Cardiac septum (tissue), 1 donor: ENCODE results near the gene MRPS18B. TPM values are rescaled to one million over a fixed set of nuclear protein-coding genes. Genes with fewer than 3 reads are reported as not detected.
"Not testable (repeated sequence)": the region's sequence is repeated elsewhere in the genome, so short reads cannot be mapped to it uniquely, and the experiment has no call there.

Experiments
- DNase-seq: peaks from one replicate; pipeline ENCODE4 v3.0.0-alpha.2; 2020; ENCODE audit warnings: low spot score
- intact Hi-C: fragments of 100-400 bp; cut with DNase I; formaldehyde crosslinking; loops from one replicate; pipeline ENCODE4 v1.14.0; 2022
- microRNA-seq: library from miRNA; unstranded; fragments of <30 nt; microRNA quantifications from one replicate; pipeline ENCODE4 v1.2.0, GENCODE V29; 2020
- total RNA-seq: library from RNA; stranded (reverse); fragmentation: NEBNext Ultra II Directional; extraction: Animal tissue kit (Norgen Biotek cat#: 25700); gene quantifications from one replicate; pipeline ENCODE4 v1.2.1, GENCODE V29; 2021
- donor health status: DM: no; HTN: no; CAD: no.

Gene MRPS18B
- total RNA-seq, 1 donor from 2014 or later, result 96.1 TPM

DNA sequence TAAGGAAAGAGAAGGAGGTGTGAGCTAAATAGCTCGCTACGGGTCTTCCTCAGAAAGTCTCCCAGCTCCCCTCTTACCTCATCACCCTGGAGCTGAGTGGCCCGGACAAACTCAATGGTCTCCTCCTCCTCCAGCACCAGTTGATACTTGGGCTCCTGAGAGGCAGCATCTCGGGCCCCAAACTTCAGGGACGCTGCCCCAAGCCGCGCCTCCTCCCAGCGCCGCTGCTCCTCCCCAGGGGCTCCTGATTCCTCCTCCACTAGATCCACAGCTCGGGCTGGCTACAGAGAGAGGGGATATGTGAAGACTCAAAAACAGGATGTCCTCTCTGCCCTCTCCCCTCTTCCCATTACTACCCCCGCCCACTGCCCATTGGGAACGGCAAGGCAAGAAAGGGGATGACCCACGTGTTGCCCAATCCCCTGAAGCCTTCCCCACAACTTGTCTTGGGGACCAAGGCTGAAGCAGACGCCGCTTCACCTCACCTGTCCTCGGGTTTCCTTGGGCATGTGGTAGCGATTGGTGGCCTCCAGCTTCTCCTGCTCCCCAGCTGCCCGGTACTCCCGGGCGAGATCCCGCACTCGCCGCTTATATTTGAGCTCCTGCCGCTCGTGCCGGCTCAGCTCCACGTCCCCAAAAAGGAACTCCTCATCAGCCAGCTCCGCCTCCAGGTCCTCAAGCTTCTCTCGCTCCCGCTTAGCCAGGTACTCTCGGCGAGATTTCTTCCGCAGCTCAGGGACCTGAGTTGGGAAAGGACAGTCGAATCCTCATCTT is 47.5 kb downstream of the MRPS18B start:
- DNase-seq, result no peak
- intact Hi-C loops, result no loop called here

DNA sequence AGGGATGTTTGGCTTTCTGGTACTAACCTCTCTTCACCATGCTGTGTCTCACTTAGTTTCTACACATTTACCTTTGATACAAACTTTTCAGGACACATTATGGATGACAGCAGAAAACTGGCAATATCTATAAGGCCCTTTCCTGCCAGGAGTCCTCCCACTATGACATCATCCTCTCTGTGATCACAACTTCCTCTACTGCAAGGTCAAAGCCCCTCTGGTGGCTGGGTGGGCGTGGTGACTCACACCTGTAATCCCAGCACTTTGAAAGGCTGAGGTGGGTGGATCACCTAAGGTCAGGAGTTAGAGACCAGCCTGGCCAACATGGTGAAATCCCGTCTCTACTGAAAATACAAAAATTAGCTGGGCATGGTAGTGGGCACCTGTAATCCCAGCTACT is 48.7 kb downstream of the MRPS18B start:
- DNase-seq, intact Hi-C loops: not testable (repeated sequence)

- DNase-seq, result no peak
- intact Hi-C loops, result loop anchor here (2.0 to 5.0 kb wide), 2 partner anchors 22 to 44 kb away; partner anchors contain the start of gene ATAT1
Measured at GRCh38 chr6:30670760-30671527, 53.3 kb downstream of the MRPS18B start.

DNA sequence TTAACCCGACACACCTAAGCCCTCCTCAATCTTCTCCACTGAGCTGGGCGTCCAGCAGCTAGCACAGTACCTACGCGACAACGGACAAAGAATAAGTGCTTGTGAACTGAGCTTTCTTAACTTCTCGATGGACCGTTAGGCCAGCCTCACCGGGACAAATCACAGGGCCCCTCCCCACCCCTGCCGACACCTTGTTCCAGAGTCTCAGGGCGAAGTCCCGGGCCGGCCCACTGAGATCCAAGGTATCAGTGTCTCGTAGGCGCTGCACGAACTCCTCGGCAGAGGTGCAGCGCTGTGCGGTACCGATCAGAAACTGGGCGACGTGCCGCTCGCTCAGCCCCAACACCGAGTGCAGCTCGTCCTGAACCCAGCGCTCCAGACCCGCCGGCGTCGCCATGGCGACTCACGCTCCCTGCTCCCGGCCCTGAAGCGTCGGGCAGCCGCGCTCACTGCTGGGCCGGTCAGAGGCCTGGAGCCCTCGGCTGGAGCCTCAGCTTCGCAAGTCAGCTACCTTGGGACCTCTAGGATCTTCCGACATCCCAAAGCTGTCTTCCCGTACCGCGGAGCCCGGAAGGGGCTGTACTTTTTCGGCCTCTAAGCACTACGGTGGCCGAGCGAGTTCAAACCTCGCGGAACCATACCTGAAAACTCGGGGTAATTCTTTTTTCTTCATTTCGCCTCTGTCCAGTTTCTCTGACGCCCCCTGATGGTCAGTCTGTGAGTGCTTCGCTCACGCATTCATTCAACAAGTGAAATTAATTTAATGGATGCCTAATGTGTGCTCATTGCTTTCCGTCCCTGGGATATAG is 55.0 kb downstream of the MRPS18B start, which contains the start of gene DHX16:
Gene DHX16 (minus strand): TSS at position 562 of the 809 bp plus-strand sequence. CDS start 165 bp downstream, at position 397.
- intact Hi-C loops, result loop anchor here (5.0 kb wide), 1 partner anchor 45 kb away; the partner anchor contains the start of gene ATAT1
- DNase-seq, result peak; percentile 98

Small RNAs within 50 kb of the gene (microRNA-seq; reads per million reads assigned to microRNA genes)
- 14.2 reads per million, percentile 28 among the genes with 10 or more reads in this experiment for gene MIR877

Other genes with a start within 250 kb of the MRPS18B start
- gene HLA-E, start 128.3 kb upstream of the MRPS18B start, total RNA-seq, result 126 TPM
- 19.6 TPM for gene GNL1, start 61.4 kb upstream of the MRPS18B start, total RNA-seq
- 3.2 TPM for gene PRR3, start 60.5 kb upstream of the MRPS18B start, total RNA-seq
- 44.2 TPM for gene ABCF1, start 46.4 kb upstream of the MRPS18B start, total RNA-seq
- gene PPP1R10, start 597 bp upstream of the MRPS18B start, total RNA-seq, result 30.0 TPM
- gene ATAT1, start 9.0 kb downstream of the MRPS18B start, total RNA-seq, result 4.3 TPM
- gene C6orf136, start 29.3 kb downstream of the MRPS18B start, total RNA-seq, result 49.1 TPM
- gene DHX16, start 55.2 kb downstream of the MRPS18B start, total RNA-seq, result 21.6 TPM
- 37.7 TPM for gene PPP1R18, start 68.8 kb downstream of the MRPS18B start, total RNA-seq
- gene NRM, start 73.1 kb downstream of the MRPS18B start, total RNA-seq, result 4.3 TPM
- gene MDC1, start 99.4 kb downstream of the MRPS18B start, total RNA-seq, result 23.1 TPM
- gene TUBB, start 102.5 kb downstream of the MRPS18B start, total RNA-seq, result 215 TPM
- 251 TPM for gene FLOT1, start 124.8 kb downstream of the MRPS18B start, total RNA-seq
- 285 TPM for gene IER3, start 126.7 kb downstream of the MRPS18B start, total RNA-seq